Measurements from ENCODE around the gene C22orf39. TPM values are rescaled to one million over a fixed set of nuclear protein-coding genes. Genes with fewer than 3 reads are reported as not detected.
"Not testable (repeated sequence)": the region's sequence is repeated elsewhere in the genome, so short reads cannot be mapped to it uniquely, and the experiment has no call there.

Gene C22orf39
- total RNA-seq, 2 experiments from 2014 or later = 52.1 to 64.8 TPM

GRCh38 chr22:19446603-19447329 lies 745 bp downstream of the C22orf39 start:
- no TSS peak for BruUV-seq (replicated peaks)

GRCh38 chr22:19445279-19445982 lies 2.1 kb downstream of the C22orf39 start:
- intact Hi-C loops (cut with micrococcal nuclease; ENCODE audit: unreplicated experiment) = loop anchor here (5.0 kb wide), 4 partner anchors 37 to 1368 kb away; partner anchors contain the start of genes PEX26 and SLC25A1
- Histone ChIP-seq H4K20me1 (ENCODE audit: insufficient read depth, low read length) (peaks cover 20% of the 10 kb centered on the region), H3K4me1 (ENCODE audit: insufficient read depth, low read length, poor library complexity, severe bottlenecking) (peaks cover 27% of the 10 kb centered on the region), H3K36me3 (ENCODE audit: insufficient read depth, low read length) (peaks cover 76% of the 10 kb centered on the region), H3K79me2 (ENCODE audit: insufficient read depth, low read depth, low read length) (peaks cover 69% of the 10 kb centered on the region), H3K4me2 (ENCODE audit: low read length) (peak overlapping the region; percentile 71; the same call in 1 of the 2 replicates)
- CTCF ChIA-PET (ENCODE audit: unreplicated experiment); H3K9me2 ChIP-seq (ENCODE audit: insufficient read depth, low read length); H3K4me3 ChIP-seq (ENCODE audit: low read depth, low read length, poor library complexity, severe bottlenecking); H3K27ac ChIP-seq (ENCODE audit: low read depth, low read length, poor library complexity, severe bottlenecking); H3K9me3 ChIP-seq (ENCODE audit: low read length); DNase-seq (ENCODE audit: low spot score); H2AFZ ChIP-seq (ENCODE audit: low read length); BruUV-seq (replicated peaks): not testable (repeated sequence)
- POLR2A ChIA-PET = interaction anchor here (1.5 kb wide), 1 partner anchor 11 kb away, joined by 4 read pairs; no protein-coding TSS in a partner anchor

More at GRCh38 chr22:19446603-19447329, 745 bp downstream of the C22orf39 start:
- H3K4me3 ChIP-seq (ENCODE audit: low read depth, low read length, poor library complexity, severe bottlenecking) = peak overlapping the region; percentile 91
- H3K4me1 ChIP-seq (ENCODE audit: insufficient read depth, low read length, poor library complexity, severe bottlenecking) = peaks cover 27% of the 10 kb centered on the region
- peaks cover 77% of the 10 kb centered on the region for H3K36me3 ChIP-seq (ENCODE audit: insufficient read depth, low read length)
- no peaks in the 10 kb centered on the region for H3K9me3 ChIP-seq (ENCODE audit: low read length)
- H2AFZ ChIP-seq (ENCODE audit: low read length) = peak overlapping the region; percentile 75; the same call in 1 of the 2 replicates
- CTCF ChIA-PET (ENCODE audit: unreplicated experiment) = no interaction called here
- peaks cover 20% of the 10 kb centered on the region for H4K20me1 ChIP-seq (ENCODE audit: insufficient read depth, low read length)
- peak overlapping the region; percentile 71 for H3K4me2 ChIP-seq (ENCODE audit: low read length)
- no peaks in the 10 kb centered on the region for H3K9me2 ChIP-seq (ENCODE audit: insufficient read depth, low read length)
- POLR2A ChIA-PET = interaction anchor here (1.0 kb wide), 1 partner anchor 13 kb away, joined by 3 read pairs; no protein-coding TSS in a partner anchor
- peaks cover 60% of the 10 kb centered on the region for H3K79me2 ChIP-seq (ENCODE audit: insufficient read depth, low read depth, low read length)
- no peak for TF ChIP-seq EZH2phosphoT487 (IDR thresholded peaks at IDR 0.05; ENCODE audit: borderline replicate concordance, low read depth, low read length)
- no peak for TF ChIP-seq CTCF (conservative IDR thresholded peaks at IDR 0.05; ENCODE audit: low read length)
- no peak for DNase-seq (ENCODE audit: low spot score)
- peak overlapping the region; percentile 71 for H3K27ac ChIP-seq (ENCODE audit: low read depth, low read length, poor library complexity, severe bottlenecking)
- intact Hi-C loops (cut with micrococcal nuclease; ENCODE audit: unreplicated experiment) = loop anchor here (5.0 kb wide), 4 partner anchors 36 to 1369 kb away; partner anchors contain the start of genes PEX26 and SLC25A1

GRCh38 chr22:19443544-19444211 lies 3.8 kb downstream of the C22orf39 start:
- Histone ChIP-seq H3K9me2 (ENCODE audit: insufficient read depth, low read length) (no peaks in the 10 kb centered on the region), H3K4me3 (ENCODE audit: low read depth, low read length, poor library complexity, severe bottlenecking) (no peak overlapping the region), H3K36me3 (ENCODE audit: insufficient read depth, low read length) (peaks cover 69% of the 10 kb centered on the region), H3K4me1 (ENCODE audit: insufficient read depth, low read length, poor library complexity, severe bottlenecking) (peaks cover 18% of the 10 kb centered on the region), H2AFZ (ENCODE audit: low read length) (no peak overlapping the region), H3K27ac (ENCODE audit: low read depth, low read length, poor library complexity, severe bottlenecking) (no peak overlapping the region), H3K79me2 (ENCODE audit: insufficient read depth, low read depth, low read length) (peaks cover 66% of the 10 kb centered on the region), H3K9me3 (ENCODE audit: low read length) (no peaks in the 10 kb centered on the region), H4K20me1 (ENCODE audit: insufficient read depth, low read length) (peaks cover 20% of the 10 kb centered on the region), H3K4me2 (ENCODE audit: low read length) (no peak overlapping the region)
- ChIA-PET CTCF (ENCODE audit: unreplicated experiment) (no interaction called here), POLR2A (no interaction called here)
- TF ChIP-seq EZH2phosphoT487 (IDR thresholded peaks at IDR 0.05; ENCODE audit: borderline replicate concordance, low read depth, low read length) (no peak), CTCF (conservative IDR thresholded peaks at IDR 0.05; ENCODE audit: low read length) (no peak)
- DNase-seq (ENCODE audit: low spot score) = no peak
- intact Hi-C loops (cut with micrococcal nuclease; ENCODE audit: unreplicated experiment) = no loop called here
- BruUV-seq (replicated peaks) = no TSS peak

Measured in OCI-LY7 (cell line).